SU-DHL-6 (cell line): Measurements from ENCODE around the gene NOP56.

ENCODE experiments used
- H2AFZ ChIP-seq: fragments of 200-600 bp; sonication (generic); 2 replicates; pipeline ENCODE4 v1.6.1; 2014; ENCODE audit warnings: low read depth, mild to moderate bottlenecking, moderate library complexity, mixed read lengths, antibody characterized with exemption, low read length; ENCODE audit not compliant: severe bottlenecking
- H3F3A ChIP-seq: fragments of 200-600 bp; shearing (Covaris generic); 2 replicates; pipeline ENCODE4 v1.6.0; 2016; ENCODE audit warnings: antibody characterized with exemption, mild to moderate bottlenecking; ENCODE audit not compliant: insufficient read depth
- H3K27ac ChIP-seq: fragments of 200-600 bp; sonication (generic); 2 replicates; pipeline ENCODE4 v1.5.1; 2016; ENCODE audit warnings: low read depth, mild to moderate bottlenecking, low read length, moderate library complexity, mixed read lengths
- H3K27me3 ChIP-seq: fragments of 200-600 bp; sonication (generic), shearing (Covaris generic); 2 replicates; pipeline ENCODE4 v1.6.0; 2014; ENCODE audit warnings: mild to moderate bottlenecking, low read length
- H3K36me3 ChIP-seq: fragments of 200-600 bp; sonication (generic); 2 replicates; pipeline ENCODE4 v1.6.1; 2014; ENCODE audit warnings: mild to moderate bottlenecking, low read length, mixed read lengths
- H3K4me2 ChIP-seq: fragments of 300-600, 200-600 bp; shearing (Covaris generic), sonication (generic); 2 replicates; pipeline ENCODE4 v1.6.0; 2014; ENCODE audit warnings: low read length, low read depth, mild to moderate bottlenecking; ENCODE audit not compliant: poor library complexity, severe bottlenecking
- H3K4me3 ChIP-seq: fragments of 200-600 bp; sonication (generic); 2 replicates; pipeline ENCODE4 v1.5.1; 2014; ENCODE audit warnings: antibody characterized with exemption, low read length, mild to moderate bottlenecking, mixed read lengths; ENCODE audit not compliant: insufficient read depth, poor library complexity, severe bottlenecking
- H3K79me2 ChIP-seq: fragments of 200-600 bp; sonication (generic); 2 replicates; pipeline ENCODE4 v1.6.1; 2014; ENCODE audit warnings: mild to moderate bottlenecking, low read length, moderate library complexity; ENCODE audit not compliant: insufficient read depth
- H3K9ac ChIP-seq: fragments of 200-600 bp; sonication (generic); 2 replicates; pipeline ENCODE4 v1.7.0; 2014; ENCODE audit warnings: mild to moderate bottlenecking, low read length
- H3K9me2 ChIP-seq: fragments of 200-600 bp; sonication (generic); replicated peaks from 2 replicates; pipeline ENCODE4 v1.6.1; 2014; ENCODE audit warnings: low read length; ENCODE audit not compliant: insufficient read depth
- H3K9me3 ChIP-seq: fragments of 200-600 bp; sonication (generic); 2 replicates; pipeline ENCODE4 v1.6.1; 2014; ENCODE audit warnings: low read length, mixed read lengths; ENCODE audit not compliant: insufficient read depth
- H4K20me1 ChIP-seq: fragments of 200-600 bp; sonication (generic); 2 replicates; pipeline ENCODE4 v1.6.1; 2014; ENCODE audit warnings: low read depth, mild to moderate bottlenecking, antibody characterized with exemption, low read length, moderate library complexity, mixed read lengths
- CTCF ChIP-seq: fragments of 200-600 bp; sonication (generic); IDR thresholded peaks from one replicate; pipeline ENCODE4 v1.5.1; 2017; ENCODE audit warnings: antibody characterized with exemption, mild to moderate bottlenecking, low read length, moderate library complexity; ENCODE audit not compliant: insufficient read depth, poor library complexity, severe bottlenecking
- EZH2phosphoT487 ChIP-seq: fragments of 200-600 bp; sonication (generic), shearing (Covaris generic); conservative IDR thresholded peaks from 2 replicates; pipeline ENCODE4 v1.6.1; 2018; ENCODE audit warnings: mild to moderate bottlenecking, antibody characterized with exemption, low read length, moderate library complexity, mixed read lengths

The NOP56 gene

GRCh38 chr20:2631228-2631627, 21.2 kb upstream of the NOP56 start:
- Histone ChIP-seq H3K9ac (no peak overlapping the region), H3K79me2 (no peaks in the 10 kb centered on the region), H3K27ac (no peak overlapping the region), H3K27me3 (peaks cover 5% of the 10 kb centered on the region; the same call in 1 of the 2 replicates), H3K9me2 (no peaks in the 10 kb centered on the region), H3K36me3 (no peaks in the 10 kb centered on the region), H4K20me1 (no peaks in the 10 kb centered on the region), H2AFZ (no peak overlapping the region), H3K4me3 (no peak overlapping the region), H3K4me2 (no peak overlapping the region), H3K9me3 (no peaks in the 10 kb centered on the region), H3F3A (no peaks in the 10 kb centered on the region)
- TF ChIP-seq CTCF: no peak
- no peak for TF ChIP-seq EZH2phosphoT487

- no peak overlapping the region for H2AFZ ChIP-seq
- H3K9me2 ChIP-seq: no peaks in the 10 kb centered on the region
- no peaks in the 10 kb centered on the region for H4K20me1 ChIP-seq
These were observed 19.1 kb upstream of the NOP56 start for GRCh38 chr20:2633381-2633780.

GRCh38 chr20:2637246-2637645, 15.2 kb upstream of the NOP56 start:
- Histone ChIP-seq H3K27me3 (no peaks in the 10 kb centered on the region), H3F3A (no peaks in the 10 kb centered on the region), H3K4me3 (no peak overlapping the region), H3K9ac (no peak overlapping the region), H3K4me2 (no peak overlapping the region), H3K36me3 (no peaks in the 10 kb centered on the region), H3K9me2 (no peaks in the 10 kb centered on the region), H4K20me1 (no peaks in the 10 kb centered on the region), H3K79me2 (no peaks in the 10 kb centered on the region), H3K27ac (no peak overlapping the region), H2AFZ (no peak overlapping the region), H3K9me3 (no peaks in the 10 kb centered on the region)
- TF ChIP-seq EZH2phosphoT487 (no peak), CTCF (no peak)

More at GRCh38 chr20:2633381-2633780, 19.1 kb upstream of the NOP56 start:
- H3K4me3 ChIP-seq: no peak overlapping the region
- no peaks in the 10 kb centered on the region for H3K79me2 ChIP-seq
- no peaks in the 10 kb centered on the region for H3K36me3 ChIP-seq
- no peaks in the 10 kb centered on the region for H3F3A ChIP-seq
- TF ChIP-seq CTCF (no peak), EZH2phosphoT487 (no peak)
- no peak overlapping the region for H3K9ac ChIP-seq
- H3K27me3 ChIP-seq: no peaks in the 10 kb centered on the region
- H3K9me3 ChIP-seq: no peaks in the 10 kb centered on the region
- H3K27ac ChIP-seq: no peak overlapping the region
- no peak overlapping the region for H3K4me2 ChIP-seq

GRCh38 chr20:2640260-2640659, 12.2 kb upstream of the NOP56 start:
- Histone ChIP-seq H3K36me3 (no peaks in the 10 kb centered on the region), H3K4me3 (no peak overlapping the region), H3K9me3 (no peaks in the 10 kb centered on the region), H3K27me3 (no peaks in the 10 kb centered on the region), H2AFZ (no peak overlapping the region), H4K20me1 (no peaks in the 10 kb centered on the region), H3K79me2 (no peaks in the 10 kb centered on the region), H3F3A (no peaks in the 10 kb centered on the region), H3K4me2 (no peak overlapping the region), H3K9me2 (no peaks in the 10 kb centered on the region), H3K9ac (no peak overlapping the region), H3K27ac (no peak overlapping the region)
- no peak for TF ChIP-seq CTCF
- TF ChIP-seq EZH2phosphoT487: no peak
